HG02610 (cell line): ENCODE data around the gene DARS2.
A peak's percentile ranks its signal among the peaks of the same experiment; 100 is the strongest.
"Not testable (repeated sequence)": the region's sequence is repeated elsewhere in the genome, so short reads cannot be mapped to it uniquely, and the experiment has no call there.

Experiments
- ATAC-seq: cut with Tn5 transposase; IDR thresholded peaks from one replicate; pipeline ENCODE4 v1.9.1; 2021; ENCODE audit warnings: mild to moderate bottlenecking, moderate library complexity; ENCODE audit not compliant: unreplicated experiment

The DARS2 gene, protein sequence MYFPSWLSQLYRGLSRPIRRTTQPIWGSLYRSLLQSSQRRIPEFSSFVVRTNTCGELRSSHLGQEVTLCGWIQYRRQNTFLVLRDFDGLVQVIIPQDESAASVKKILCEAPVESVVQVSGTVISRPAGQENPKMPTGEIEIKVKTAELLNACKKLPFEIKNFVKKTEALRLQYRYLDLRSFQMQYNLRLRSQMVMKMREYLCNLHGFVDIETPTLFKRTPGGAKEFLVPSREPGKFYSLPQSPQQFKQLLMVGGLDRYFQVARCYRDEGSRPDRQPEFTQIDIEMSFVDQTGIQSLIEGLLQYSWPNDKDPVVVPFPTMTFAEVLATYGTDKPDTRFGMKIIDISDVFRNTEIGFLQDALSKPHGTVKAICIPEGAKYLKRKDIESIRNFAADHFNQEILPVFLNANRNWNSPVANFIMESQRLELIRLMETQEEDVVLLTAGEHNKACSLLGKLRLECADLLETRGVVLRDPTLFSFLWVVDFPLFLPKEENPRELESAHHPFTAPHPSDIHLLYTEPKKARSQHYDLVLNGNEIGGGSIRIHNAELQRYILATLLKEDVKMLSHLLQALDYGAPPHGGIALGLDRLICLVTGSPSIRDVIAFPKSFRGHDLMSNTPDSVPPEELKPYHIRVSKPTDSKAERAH

DNA sequence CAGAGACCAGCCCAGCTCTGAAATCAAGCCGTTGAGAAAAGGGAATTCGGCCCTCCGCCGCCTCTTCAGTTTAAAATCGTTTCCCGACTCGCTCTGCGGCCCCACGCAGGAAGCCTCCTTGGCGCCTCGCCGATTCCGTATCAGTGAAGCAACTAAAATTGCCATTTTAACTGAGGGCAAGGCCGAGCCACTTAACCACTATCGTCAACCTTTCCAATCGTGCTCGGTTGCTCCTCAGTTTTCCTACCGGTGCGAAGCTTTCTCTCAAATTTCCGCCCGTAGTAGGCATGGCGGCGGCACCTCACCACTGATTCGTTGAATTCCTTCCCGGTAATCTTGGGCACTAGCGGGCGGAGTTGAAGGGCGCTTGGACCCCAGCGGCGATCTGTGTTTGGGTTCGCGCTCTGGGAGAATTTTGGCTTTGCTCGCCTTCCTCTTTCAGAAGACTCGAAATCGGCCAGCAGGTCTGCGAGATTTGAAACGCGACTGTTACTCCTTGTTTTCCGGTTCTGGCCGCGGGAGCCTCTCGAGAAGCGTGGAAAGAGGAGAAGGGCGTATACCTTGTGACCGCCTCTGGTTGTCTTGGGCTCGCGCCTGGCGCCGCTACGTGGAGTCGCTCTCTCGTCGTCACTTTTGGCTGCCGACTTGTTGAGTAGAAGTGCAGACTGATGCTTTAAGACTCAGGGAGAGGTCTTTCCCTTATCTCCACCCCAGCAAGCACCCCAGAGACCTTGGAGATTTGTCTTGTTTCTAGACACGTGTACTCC, at the start of gene DARS2, which contains the start of gene CENPL:
TSS of gene DARS2 (plus strand) at position 359 of the 767 bp plus-strand sequence. CDS start 557 bp downstream, outside the sequence.
TSS of gene CENPL (minus strand) at position 569 of the 767 bp plus-strand sequence. CDS start 13,584 bp downstream, outside the sequence.
- peak; percentile 84 for ATAC-seq

- no peak for ATAC-seq
Observed at GRCh38 chr1:173775578-173776226, 48.8 kb upstream of the DARS2 start.

- no peak for ATAC-seq
Observed at GRCh38 chr1:173779936-173780335, 44.5 kb upstream of the DARS2 start.

DNA sequence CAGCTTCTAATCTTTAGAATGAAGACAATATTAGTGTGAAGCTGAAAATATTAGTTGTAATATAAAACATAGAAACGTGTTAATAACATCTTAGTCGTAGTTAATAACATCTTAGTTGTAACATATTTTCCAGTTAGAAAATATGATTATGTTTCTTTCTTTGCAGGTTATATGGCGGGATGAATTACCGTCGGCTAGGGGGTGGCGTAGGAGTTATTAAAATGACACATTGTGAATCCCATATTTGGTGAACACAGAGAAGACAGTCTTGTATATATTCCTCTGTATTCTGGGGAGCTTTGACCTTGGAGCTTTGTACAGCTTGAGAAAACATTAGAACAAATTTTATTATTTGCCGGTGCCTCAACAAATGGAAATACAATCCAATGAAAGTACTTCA, 39.5 kb upstream of the DARS2 start:
- ATAC-seq: no peak

GRCh38 chr1:173789841-173790240, 34.6 kb upstream of the DARS2 start:
- no peak for ATAC-seq

- ATAC-seq: no peak
Observed at GRCh38 chr1:173798078-173798477, 26.4 kb upstream of the DARS2 start.

- not testable (repeated sequence) for ATAC-seq
Observed at GRCh38 chr1:173799995-173800394, 24.5 kb upstream of the DARS2 start.

- no peak for ATAC-seq
Observed at GRCh38 chr1:173802961-173803360, 21.5 kb upstream of the DARS2 start.

GRCh38 chr1:173813654-173814053, 10.8 kb upstream of the DARS2 start:
- ATAC-seq: not testable (repeated sequence)

- ATAC-seq: no peak
Observed at GRCh38 chr1:173818459-173818858, 6.0 kb upstream of the DARS2 start.

GRCh38 chr1:173821680-173822079, 2.8 kb upstream of the DARS2 start:
- no peak for ATAC-seq

- ATAC-seq: peak; percentile 35
Observed at GRCh38 chr1:173823781-173824314, 625 bp upstream of the DARS2 start.

- ATAC-seq: no peak
Observed at GRCh38 chr1:173827611-173828010, 3.1 kb downstream of the DARS2 start.

DNA sequence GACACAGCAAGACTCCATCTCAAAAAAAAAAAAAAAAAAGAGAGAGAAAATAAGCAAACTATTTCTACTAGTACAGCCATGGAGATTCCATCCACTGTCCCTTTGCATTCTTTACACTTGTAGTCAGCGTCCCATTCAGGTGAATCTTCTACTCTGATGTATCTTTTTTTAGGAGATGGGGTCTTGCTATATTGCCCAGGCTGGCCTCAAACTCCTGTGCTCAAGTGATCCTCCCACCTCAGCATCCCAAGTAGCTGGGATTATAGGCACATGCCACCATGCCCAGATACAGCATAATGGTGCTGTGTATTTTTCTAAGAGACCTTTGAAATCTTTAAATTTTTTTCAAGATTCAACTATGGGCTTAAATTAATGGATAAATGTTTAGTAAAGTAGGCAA, 8.3 kb downstream of the DARS2 start:
- no peak for ATAC-seq

DNA sequence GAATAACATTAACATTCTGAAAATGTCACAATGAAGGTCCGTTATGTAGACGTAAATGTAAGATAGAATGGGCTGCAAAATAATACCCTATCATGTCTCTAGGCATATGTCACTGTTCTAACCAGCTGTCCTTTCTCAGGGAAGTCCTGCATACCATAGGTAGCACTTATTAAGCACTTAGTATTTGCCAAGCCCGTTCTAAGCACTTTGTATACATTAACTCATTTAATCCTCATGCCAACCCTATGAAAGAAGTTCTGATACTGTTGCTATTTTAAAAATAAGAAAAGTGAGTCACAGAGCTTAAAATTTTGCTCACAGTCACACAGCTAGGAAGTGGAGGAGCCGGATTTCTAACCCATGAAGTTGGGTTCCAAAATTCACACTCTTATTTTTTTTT, 27.6 kb downstream of the DARS2 start:
- ATAC-seq: no peak

DNA sequence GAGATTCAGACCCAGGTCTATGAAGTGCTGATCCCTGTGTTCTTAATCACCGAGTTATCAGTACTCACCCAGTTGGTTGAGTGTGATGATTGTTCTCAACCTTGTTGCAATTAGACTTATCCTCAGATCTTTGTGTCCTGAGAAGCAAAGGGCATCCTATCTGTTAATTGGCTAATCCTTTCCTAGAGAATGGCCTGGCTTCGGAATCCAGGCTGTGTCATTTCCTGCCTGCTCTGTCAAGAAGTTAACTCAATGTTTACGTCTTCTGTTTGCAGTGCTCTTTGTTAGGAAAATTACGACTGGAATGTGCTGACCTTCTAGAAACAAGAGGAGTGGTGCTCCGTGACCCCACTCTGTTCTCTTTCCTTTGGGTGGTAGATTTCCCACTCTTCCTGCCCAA, 28.6 kb downstream of the DARS2 start:
- no peak for ATAC-seq

DNA sequence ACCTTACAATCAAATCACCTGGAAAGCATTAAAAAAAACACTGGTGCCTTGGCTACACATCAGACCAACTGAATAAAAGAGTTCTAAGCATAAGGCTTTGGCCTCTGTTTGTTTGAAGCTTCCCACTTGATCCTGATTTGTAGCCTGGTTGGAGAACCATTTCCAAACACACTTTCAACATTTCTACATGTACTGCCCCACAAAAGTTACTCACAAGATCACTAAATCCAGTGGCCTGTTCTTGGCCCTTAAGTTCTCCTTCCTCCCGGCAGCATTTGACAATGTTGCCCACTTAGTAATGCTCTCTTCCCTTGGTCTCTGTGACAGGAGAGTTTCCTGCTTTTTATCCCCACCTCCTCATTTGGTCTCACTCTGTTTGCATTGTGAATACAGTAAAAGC, 31.5 kb downstream of the DARS2 start:
- no peak for ATAC-seq

DNA sequence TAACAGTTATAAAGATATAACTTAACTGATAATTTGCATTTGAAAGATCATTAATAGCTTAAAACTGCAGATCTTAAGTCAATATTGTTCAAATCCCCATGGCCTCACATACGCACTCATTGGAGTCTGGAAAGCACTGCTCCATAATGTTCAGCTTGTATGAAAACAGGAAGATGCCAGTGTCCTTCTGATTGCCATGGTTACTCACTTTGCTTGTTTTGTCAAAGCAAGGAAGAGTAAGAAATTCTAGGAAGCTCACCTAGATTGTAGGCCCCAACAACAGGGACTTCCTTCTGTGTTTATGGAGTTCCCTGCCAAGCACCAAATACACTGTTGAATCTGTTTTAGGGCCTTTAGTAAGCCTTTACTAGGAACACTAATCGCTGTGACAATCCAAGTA, 32.4 kb downstream of the DARS2 start:
- ATAC-seq: no peak

GRCh38 chr1:173857363-173857917, 33.0 kb downstream of the DARS2 start:
- no peak for ATAC-seq

DNA sequence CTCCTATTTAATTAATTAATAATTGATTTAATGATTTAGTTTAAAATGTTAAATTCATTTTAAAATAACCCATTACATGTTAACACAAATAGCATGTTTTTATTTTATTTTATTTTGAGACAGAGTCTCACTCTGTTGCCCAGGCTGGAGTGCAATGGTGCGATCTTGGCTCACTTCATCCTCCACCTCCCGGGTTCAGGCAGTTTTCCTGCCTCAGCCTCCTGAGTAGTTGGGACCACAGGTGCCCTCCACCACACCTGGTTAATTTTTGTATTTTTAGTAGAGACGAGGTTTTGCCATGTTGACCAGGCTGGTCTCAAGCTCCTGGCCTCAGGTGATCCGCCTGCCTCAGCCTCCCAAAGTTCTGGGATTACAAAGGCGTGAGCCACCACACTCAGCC, 35.1 kb downstream of the DARS2 start:
- ATAC-seq: not testable (repeated sequence)
